HCEC 1CT (cell line): Measurements from ENCODE around the gene RNU11.
"Not testable (repeated sequence)": the region's sequence is repeated elsewhere in the genome, so short reads cannot be mapped to it uniquely, and the experiment has no call there.

Experiments
- DNase-seq: peaks from one replicate; pipeline ENCODE4 v3.0.0-alpha.2; 2017

RNU11 gene

GRCh38 chr1:28666806-28667205 lies 18.4 kb downstream of the RNU11 start:
- no peak for DNase-seq

GRCh38 chr1:28668191-28668955 lies 20.0 kb downstream of the RNU11 start, which contains the start of gene GMEB1:
TSS of gene GMEB1 (plus strand) at chr1:28668784. CDS start at chr1:28683613, 14,829 bp downstream.
- DNase-seq: peak; percentile 86

- DNase-seq: peak; percentile 67
Observed at GRCh38 chr1:28668956-28669723, 20.7 kb downstream of the RNU11 start.

- no peak for DNase-seq
Observed at GRCh38 chr1:28671254-28671780, 22.9 kb downstream of the RNU11 start.

- DNase-seq: not testable (repeated sequence)
Observed at GRCh38 chr1:28672971-28673370, 24.6 kb downstream of the RNU11 start.

GRCh38 chr1:28675924-28676257 lies 27.5 kb downstream of the RNU11 start:
- DNase-seq: no peak

- no peak for DNase-seq
Observed at GRCh38 chr1:28680151-28680550, 31.8 kb downstream of the RNU11 start.

- DNase-seq: no peak
Observed at GRCh38 chr1:28682840-28683239, 34.4 kb downstream of the RNU11 start.

- DNase-seq: no peak
Observed at GRCh38 chr1:28684937-28685336, 36.5 kb downstream of the RNU11 start.

- not testable (repeated sequence) for DNase-seq
Observed at GRCh38 chr1:28691627-28692026, 43.2 kb downstream of the RNU11 start.
